Left lung (tissue), 10 donors: ENCODE data around the gene GTF2IRD1. TPM values are rescaled to one million over a fixed set of nuclear protein-coding genes. Genes with fewer than 3 reads are reported as not detected.

Source experiments
- ATAC-seq: fragments of 200-7000 bp; cut with Tn5 transposase; one replicate; pipeline ENCODE4 v1.9.1; 2020; ENCODE audit warnings: moderate library complexity
- DNase-seq, 4 donors: peaks; one replicate each; pipeline ENCODE4 v3.0.0-alpha.2; 2013 to 2020
- H3K27ac ChIP-seq, 2 donors: fragments of 200-600 bp; sonication (generic) in 1 of 2; one replicate each; pipeline versions ENCODE4 v1.5.0 to v1.8.0; 2020 to 2021
- H3K27me3 ChIP-seq, 2 donors: fragments of 200-600 bp; sonication (generic) in 1 of 2; one replicate each; pipeline versions ENCODE4 v1.5.0 to v1.8.0; 2020 to 2021
- H3K36me3 ChIP-seq, 2 donors: fragments of 200-600 bp; sonication (generic) in 1 of 2; one replicate each; pipeline versions ENCODE4 v1.5.0 to v1.8.0; 2020 to 2021
- H3K4me1 ChIP-seq, 2 donors: fragments of 200-600 bp; one replicate each; pipeline ENCODE4 v1.8.0; 2021
- H3K4me3 ChIP-seq, 2 donors: fragments of 200-600 bp; sonication (generic) in 1 of 2; one replicate each; pipeline versions ENCODE4 v1.5.0 to v1.8.0; 2020 to 2021; ENCODE audit warnings: mild to moderate bottlenecking in 1 of 2
- H3K9me3 ChIP-seq, 2 donors: fragments of 200-600 bp; sonication (generic) in 1 of 2; one replicate each; pipeline versions ENCODE4 v1.5.0 to v1.8.0; 2020 to 2021
- CTCF ChIP-seq, 2 donors: fragments of 200-600 bp; sonication (generic) in 1 of 2; IDR thresholded peaks; one replicate each; pipeline versions ENCODE4 v1.5.0 to v1.8.0; 2021; ENCODE audit warnings: antibody characterized with exemption in 2 of 2
- intact Hi-C, 2 donors: fragments of 100-400 bp; cut with DNase I; formaldehyde crosslinking; loops; one replicate each; pipeline versions ENCODE4 v1.11.2 to v1.14.2; 2022
- polyA plus RNA-seq, 6 donors: library from polyadenylated mRNA; unstranded; fragments of 120-200 nt; gene quantifications; one replicate each; pipeline ENCODE4 v1.2.1, GENCODE V29; 2013; ENCODE audit not compliant: insufficient read length in 6 of 6
- total RNA-seq, 2 donors: library from RNA; stranded (reverse); fragmentation: NEBNext Ultra II Directional; extraction: Animal tissue kit (Norgen Biotek cat#: 25700); gene quantifications; one replicate each; pipeline ENCODE4 v1.2.1, GENCODE V29; 2021
- donor health status: DM: no; HTN: yes; CAD: no.
- donor health status: DM: no; HTN: no; CAD: no.

Gene GTF2IRD1
- total and polyA plus RNA-seq, 8 donors = 20.8 to 40.2 (median 33.9) TPM

DNA sequence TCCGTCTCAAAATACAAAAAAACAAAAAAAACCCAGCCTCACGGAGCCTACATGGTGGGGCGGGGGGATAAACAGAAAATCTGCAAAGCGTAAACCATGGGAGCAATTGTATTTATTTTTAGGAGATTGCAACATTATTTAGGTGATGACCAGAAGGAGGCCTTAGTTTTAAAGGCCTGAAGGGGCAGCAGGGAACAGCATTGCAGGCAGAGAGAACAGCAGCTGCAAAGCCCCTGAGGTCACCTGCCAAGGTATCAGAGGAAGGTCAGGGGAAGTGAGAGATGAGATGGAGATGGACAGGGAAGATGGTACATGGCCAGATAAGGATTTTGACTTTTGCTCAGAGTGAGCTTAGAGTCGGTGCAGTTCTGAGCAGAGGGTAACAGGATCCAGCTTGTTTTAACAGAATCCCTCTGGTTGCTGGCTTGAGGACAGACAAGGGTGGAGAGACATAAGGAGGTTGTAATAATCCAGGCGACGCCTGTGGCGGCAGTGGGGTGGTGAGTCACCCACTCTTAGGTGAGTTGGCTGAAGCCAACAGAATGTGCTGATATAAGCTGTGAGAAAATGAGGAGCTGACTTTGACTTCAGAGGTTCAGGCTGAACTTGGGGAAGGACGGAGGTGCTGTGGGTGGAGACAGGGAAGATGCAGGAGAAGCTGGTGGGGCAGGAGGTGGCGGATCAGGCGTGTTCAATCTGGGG is 121.5 kb downstream of the GTF2IRD1 start:
- Histone ChIP-seq H3K9me3 (no peaks in the 10 kb centered on the region), H3K27ac (peak overlapping the region in 1 of 2 donors; percentile 48), H3K4me1 (peaks cover 0 to 4% of the 10 kb centered on the region in 2 donors), H3K36me3 (no peaks in the 10 kb centered on the region), H3K4me3 (no peak overlapping the region), H3K27me3 (no peaks in the 10 kb centered on the region)
- intact Hi-C loops = loop anchor here in 1 of 2 donors (10.0 kb wide), 1 partner anchor 150 kb away; no protein-coding TSS in a partner anchor
- ATAC-seq (peak; percentile 77), DNase-seq (peak in 1 of 4 donors; percentile 61)
- TF ChIP-seq CTCF (IDR thresholded peaks at IDR 0.05) = no peak

DNA sequence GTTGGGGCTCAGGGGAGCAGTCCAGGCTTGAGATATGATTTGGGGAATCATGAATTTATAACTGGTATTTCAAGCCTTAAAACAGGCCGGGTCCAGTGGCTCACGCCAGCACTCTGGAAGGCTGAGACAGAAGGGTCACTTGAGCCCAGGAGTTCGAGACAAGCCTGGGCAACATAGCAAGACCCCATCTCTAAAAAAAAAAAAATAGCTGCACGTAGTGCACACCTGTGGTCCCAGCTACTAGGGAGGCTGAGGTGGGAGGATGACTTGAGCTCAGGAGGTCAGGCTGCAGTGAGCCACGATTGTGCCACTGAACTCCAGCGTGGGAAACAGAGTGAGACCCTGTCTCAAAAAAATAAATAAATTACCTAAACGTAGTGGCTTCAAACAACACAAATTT is 122.1 kb downstream of the GTF2IRD1 start:
- H3K27ac ChIP-seq = peak overlapping the region in 1 of 2 donors; percentile 33

DNA sequence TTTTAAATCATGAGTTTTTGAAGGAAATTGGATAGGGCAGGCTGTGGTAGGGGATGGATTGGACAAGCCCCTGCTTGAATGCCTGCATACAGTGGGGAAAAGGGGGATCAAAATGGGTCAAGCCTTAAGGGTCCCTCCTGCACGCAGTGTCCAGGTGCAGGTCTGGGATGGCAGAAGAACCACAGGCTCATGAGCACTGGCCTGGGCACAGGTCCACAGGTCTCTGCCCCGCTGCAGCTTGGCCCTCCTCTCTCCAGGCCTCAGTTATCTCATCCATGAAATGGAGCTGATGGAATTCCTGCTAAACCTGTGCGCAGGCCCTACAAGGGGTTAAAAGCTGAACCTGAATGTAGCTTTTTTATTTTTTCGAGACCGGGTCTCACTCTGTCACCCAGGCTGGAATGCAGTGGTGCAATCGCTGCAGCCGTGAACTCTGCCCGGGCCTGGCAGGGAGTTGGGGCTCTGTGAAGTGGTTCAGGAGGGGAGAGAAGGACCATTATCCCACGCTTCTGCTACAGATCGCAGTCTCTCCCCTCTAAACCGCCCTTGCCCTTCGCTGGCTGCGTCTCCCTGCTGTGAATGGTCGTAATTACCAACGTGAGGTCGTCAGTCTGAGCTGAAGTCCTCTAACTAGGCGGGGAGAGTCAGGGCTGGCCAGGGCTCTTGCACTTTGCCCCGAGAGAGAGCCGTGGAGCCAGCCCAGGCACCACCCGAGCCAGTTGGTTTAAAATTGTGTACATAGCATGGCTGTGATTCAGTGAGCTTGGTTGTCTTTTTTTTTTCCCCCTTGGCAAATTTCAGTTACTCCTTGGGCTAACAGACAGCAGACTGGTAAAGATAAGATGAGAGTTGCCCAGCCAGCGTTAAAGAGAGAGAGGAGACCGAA is 126.3 kb downstream of the GTF2IRD1 start:
- Histone ChIP-seq H3K27me3 (no peaks in the 10 kb centered on the region), H3K9me3 (no peaks in the 10 kb centered on the region), H3K4me1 (peaks cover 0 to 6% of the 10 kb centered on the region in 2 donors), H3K36me3 (no peaks in the 10 kb centered on the region), H3K27ac (peak overlapping the region; percentile 45 to 69), H3K4me3 (no peak overlapping the region)
- no peak for TF ChIP-seq CTCF (IDR thresholded peaks at IDR 0.05)
- ATAC-seq (peak; percentile 86), DNase-seq (peak in 2 of 4 donors; percentile 52 to 60)
- intact Hi-C loops = loop anchor here in 1 of 2 donors (10.0 kb wide), 1 partner anchor 155 kb away; no protein-coding TSS in a partner anchor

More for the DNA sequence above, 122.1 kb downstream of the GTF2IRD1 start:
- Histone ChIP-seq H3K36me3 (no peaks in the 10 kb centered on the region), H3K9me3 (no peaks in the 10 kb centered on the region), H3K27me3 (no peaks in the 10 kb centered on the region), H3K4me3 (no peak overlapping the region), H3K4me1 (peaks cover 0 to 7% of the 10 kb centered on the region in 2 donors)
- intact Hi-C loops = loop anchor here in 1 of 2 donors (10.0 kb wide), 1 partner anchor 151 kb away; no protein-coding TSS in a partner anchor
- ATAC-seq (no peak), DNase-seq (no peak)
- no peak for TF ChIP-seq CTCF (IDR thresholded peaks at IDR 0.05)

GRCh38 chr7:74581916-74582440 is 128.3 kb downstream of the GTF2IRD1 start:
- H3K4me1 ChIP-seq = peaks cover 1 to 9% of the 10 kb centered on the region in 2 donors
- intact Hi-C loops = no loop called here
- H3K9me3 ChIP-seq = no peaks in the 10 kb centered on the region
- no peak overlapping the region for H3K4me3 ChIP-seq
- TF ChIP-seq CTCF (IDR thresholded peaks at IDR 0.05) = no peak
- H3K27me3 ChIP-seq = no peaks in the 10 kb centered on the region
- ATAC-seq (no peak), DNase-seq (no peak)
- H3K36me3 ChIP-seq = no peaks in the 10 kb centered on the region
- no peak overlapping the region for H3K27ac ChIP-seq
